Body of pancreas (tissue), 4 donors: ENCODE measurements around the gene TCP10L.

Source experiments
- POLR2A ChIP-seq, 3 donors: fragments of 450-650 bp; IDR thresholded peaks; one replicate each; pipeline ENCODE4 v1.6.1; 2016; ENCODE audit warnings: antibody characterized with exemption in 3 of 3, mild to moderate bottlenecking in 2 of 3
- TF ChIP-seq, protein P1 (sequence below), 7 experiments: fragments of 450-650 bp in 4 of 7; fragments of 200-600 bp in 3 of 7; sonication (generic) in 3 of 7; IDR thresholded peaks; one replicate each; pipeline ENCODE4 v1.5.1; 2016 to 2019; ENCODE audit warnings: antibody characterized with exemption in 7 of 7

DNA sequence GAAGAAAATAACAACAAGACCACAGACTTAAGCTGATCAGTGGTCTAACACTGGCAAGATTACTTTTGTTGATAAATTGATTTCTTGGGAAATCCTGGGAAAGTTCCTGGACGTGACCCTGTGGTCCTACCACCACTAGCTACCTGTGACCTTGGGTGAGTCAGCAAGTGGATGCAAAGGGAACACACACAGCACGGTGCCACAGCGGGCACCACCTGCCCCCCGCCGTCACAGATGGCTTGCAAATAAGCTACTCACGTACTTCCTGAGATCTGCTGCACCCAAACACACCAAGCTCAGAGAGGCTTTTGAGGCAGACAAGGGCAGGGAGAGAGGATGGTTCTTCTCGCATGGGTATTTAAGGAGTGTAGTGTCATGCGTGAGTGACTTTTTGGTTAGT lies 14.2 kb upstream of the TCP10L start:
- no peak for TF ChIP-seq POLR2A (IDR thresholded peaks at IDR 0.05)
- TF ChIP-seq, protein P1, sequence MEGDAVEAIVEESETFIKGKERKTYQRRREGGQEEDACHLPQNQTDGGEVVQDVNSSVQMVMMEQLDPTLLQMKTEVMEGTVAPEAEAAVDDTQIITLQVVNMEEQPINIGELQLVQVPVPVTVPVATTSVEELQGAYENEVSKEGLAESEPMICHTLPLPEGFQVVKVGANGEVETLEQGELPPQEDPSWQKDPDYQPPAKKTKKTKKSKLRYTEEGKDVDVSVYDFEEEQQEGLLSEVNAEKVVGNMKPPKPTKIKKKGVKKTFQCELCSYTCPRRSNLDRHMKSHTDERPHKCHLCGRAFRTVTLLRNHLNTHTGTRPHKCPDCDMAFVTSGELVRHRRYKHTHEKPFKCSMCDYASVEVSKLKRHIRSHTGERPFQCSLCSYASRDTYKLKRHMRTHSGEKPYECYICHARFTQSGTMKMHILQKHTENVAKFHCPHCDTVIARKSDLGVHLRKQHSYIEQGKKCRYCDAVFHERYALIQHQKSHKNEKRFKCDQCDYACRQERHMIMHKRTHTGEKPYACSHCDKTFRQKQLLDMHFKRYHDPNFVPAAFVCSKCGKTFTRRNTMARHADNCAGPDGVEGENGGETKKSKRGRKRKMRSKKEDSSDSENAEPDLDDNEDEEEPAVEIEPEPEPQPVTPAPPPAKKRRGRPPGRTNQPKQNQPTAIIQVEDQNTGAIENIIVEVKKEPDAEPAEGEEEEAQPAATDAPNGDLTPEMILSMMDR (IDR thresholded peaks at IDR 0.05), result no peak
